ENCODE measurements around the gene INSRR. TPM values are rescaled to one million over a fixed set of nuclear protein-coding genes. Genes with fewer than 3 reads are reported as not detected.

The INSRR gene
- total and polyA plus RNA-seq, 2 of the 8 experiments (the other 6 are each of a cell fraction or from before 2014, with no cell fraction given), result 0.02 TPM; not detected in 1

GRCh38 chr1:156881101-156881500, 22.2 kb upstream of the INSRR start (continued):
- no peak for TF ChIP-seq CHD7 (IDR thresholded peaks at IDR 0.05; ENCODE audit: insufficient replicate concordance, low read length)
- no peak for TF ChIP-seq TAF1 (IDR thresholded peaks at IDR 0.05; ENCODE audit: low read depth, low read length)
- no peak for TF ChIP-seq YY1 (IDR thresholded peaks at IDR 0.05; ENCODE audit: low read depth, low read length)
- no peak for TF ChIP-seq ASH2L (IDR thresholded peaks at IDR 0.05; ENCODE audit: low read length)
- no peak for TF ChIP-seq GTF2F1 (IDR thresholded peaks at IDR 0.05; ENCODE audit: borderline replicate concordance, low read depth, low read length)
